ENCODE results near the gene FER.

- no peak for TF ChIP-seq CTCF (CRISPR knock-in tag; IDR thresholded peaks at IDR 0.05)
- TF ChIP-seq POLR2AphosphoS5 (IDR thresholded peaks at IDR 0.05; ENCODE audit: low read depth, low read length) = no peak
- TF ChIP-seq MTA3 (CRISPR knock-in tag; IDR thresholded peaks at IDR 0.05) = no peak
- TF ChIP-seq ZNF24 (IDR thresholded peaks at IDR 0.05) = no peak
- TF ChIP-seq LBX2 (CRISPR knock-in tag; IDR thresholded peaks at IDR 0.05; ENCODE audit: borderline replicate concordance) = no peak
- no peak for TF ChIP-seq ZNF639 (CRISPR knock-in tag; conservative IDR thresholded peaks at IDR 0.05)
- no peak for TF ChIP-seq TAF1 (CRISPR knock-in tag; IDR thresholded peaks at IDR 0.05)
- no peak for TF ChIP-seq RNF2 (conservative IDR thresholded peaks at IDR 0.05; ENCODE audit: low read depth)
- TF ChIP-seq POLR2A (IDR thresholded peaks at IDR 0.05; ENCODE audit: insufficient read depth in 1 of 2, low read depth in 2 of 2, low read length in 2 of 2) = no peak
- no peak for TF ChIP-seq ZMAT5 (CRISPR knock-in tag; IDR thresholded peaks at IDR 0.05; ENCODE audit: borderline replicate concordance, low read depth)
- TF ChIP-seq MTF2 (CRISPR knock-in tag; IDR thresholded peaks at IDR 0.05; ENCODE audit: borderline replicate concordance) = no peak
- TF ChIP-seq GTF2F1 (IDR thresholded peaks at IDR 0.05; ENCODE audit: low read length) = no peak
These were observed 17.9 kb downstream of the FER start for GRCh38 chr5:108765647-108766046.

Measured in HepG2 (cell line).